PC-9 (cell line): ENCODE results near the gene ITGA8.

Source experiments
- EZH2 ChIP-seq: fragments of 200-600 bp; sonication (generic); IDR thresholded peaks from 2 replicates; pipeline ENCODE4 v1.8.0; 2017; ENCODE audit warnings: antibody characterized with exemption, low read depth
- TF ChIP-seq, protein P1 (sequence below): fragments of 200-600 bp; sonication (generic); conservative IDR thresholded peaks from 2 replicates; pipeline ENCODE4 v1.6.1; 2017; ENCODE audit warnings: mixed run types, antibody characterized with exemption, mild to moderate bottlenecking, moderate library complexity

DNA sequence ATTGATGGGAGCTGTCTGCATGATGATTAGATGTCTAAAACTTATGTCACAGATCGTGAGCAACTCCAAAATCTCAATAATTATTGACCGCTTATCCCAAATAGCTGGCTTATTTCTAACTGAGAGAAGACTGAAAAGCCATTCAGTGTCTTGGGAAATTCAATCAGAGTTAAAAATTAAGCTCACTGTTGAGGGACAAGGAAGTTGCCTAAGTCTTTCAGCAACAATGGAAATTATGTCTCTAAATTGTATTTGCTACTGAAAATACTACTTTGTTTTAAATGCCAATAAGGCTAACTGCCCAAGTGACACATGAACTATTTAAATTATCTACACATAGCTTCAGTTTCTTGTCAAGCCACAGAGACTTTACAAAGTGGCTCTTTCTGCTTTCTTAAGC lies 240.8 kb downstream of the ITGA8 start:
- TF ChIP-seq, protein P1, sequence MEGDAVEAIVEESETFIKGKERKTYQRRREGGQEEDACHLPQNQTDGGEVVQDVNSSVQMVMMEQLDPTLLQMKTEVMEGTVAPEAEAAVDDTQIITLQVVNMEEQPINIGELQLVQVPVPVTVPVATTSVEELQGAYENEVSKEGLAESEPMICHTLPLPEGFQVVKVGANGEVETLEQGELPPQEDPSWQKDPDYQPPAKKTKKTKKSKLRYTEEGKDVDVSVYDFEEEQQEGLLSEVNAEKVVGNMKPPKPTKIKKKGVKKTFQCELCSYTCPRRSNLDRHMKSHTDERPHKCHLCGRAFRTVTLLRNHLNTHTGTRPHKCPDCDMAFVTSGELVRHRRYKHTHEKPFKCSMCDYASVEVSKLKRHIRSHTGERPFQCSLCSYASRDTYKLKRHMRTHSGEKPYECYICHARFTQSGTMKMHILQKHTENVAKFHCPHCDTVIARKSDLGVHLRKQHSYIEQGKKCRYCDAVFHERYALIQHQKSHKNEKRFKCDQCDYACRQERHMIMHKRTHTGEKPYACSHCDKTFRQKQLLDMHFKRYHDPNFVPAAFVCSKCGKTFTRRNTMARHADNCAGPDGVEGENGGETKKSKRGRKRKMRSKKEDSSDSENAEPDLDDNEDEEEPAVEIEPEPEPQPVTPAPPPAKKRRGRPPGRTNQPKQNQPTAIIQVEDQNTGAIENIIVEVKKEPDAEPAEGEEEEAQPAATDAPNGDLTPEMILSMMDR: no peak
- TF ChIP-seq EZH2: no peak
